Common myeloid progenitor, CD34-positive (primary cell): ENCODE measurements around the gene KRTAP19-6.
"Not testable (repeated sequence)": the region's sequence is repeated elsewhere in the genome, so short reads cannot be mapped to it uniquely, and the experiment has no call there.

Experiments
- CTCF ChIA-PET: fragments of 350-600 bp; sonication (Branson Sonifier 250); formaldehyde crosslinking; loops from one replicate; lab custom pipeline; 2021; ENCODE audit warnings: antibody characterized with exemption; lab: Charles Lee
- POLR2A ChIA-PET: fragments of 350-600 bp; sonication (Branson Sonifier 250); formaldehyde crosslinking; loops from one replicate; lab custom pipeline; 2021; ENCODE audit warnings: antibody characterized with exemption; lab: Charles Lee
- DNase-seq, 3 donors: peaks; one replicate each; pipeline versions ENCODE4 v3.0.0 to v3.0.0-alpha.2; 2013
- H3K27ac ChIP-seq, 2 experiments: 1 replicate in 1 of 2; 2 replicates in 1 of 2; pipeline ENCODE4 v1.7.0; 2013; ENCODE audit warnings: inconsistent platforms in 2 of 2, low read length in 2 of 2, mild to moderate bottlenecking in 2 of 2, low read depth in 1 of 2, moderate library complexity in 1 of 2; ENCODE audit not compliant: severe bottlenecking in 2 of 2, insufficient read depth in 1 of 2, poor library complexity in 1 of 2
- H3K27me3 ChIP-seq, 5 experiments: replicated peaks in 2 of 5; 1 replicate in 3 of 5; 2 replicates in 2 of 5; pipeline versions ENCODE4 v1.6.1 to v1.7.0; 2013; ENCODE audit warnings: low read length in 4 of 5, mild to moderate bottlenecking in 2 of 5, moderate library complexity in 2 of 5, inconsistent platforms in 1 of 5; ENCODE audit not compliant: insufficient read depth in 5 of 5, control insufficient read depth in 4 of 5
- H3K36me3 ChIP-seq, 4 experiments: 1 replicate in 2 of 4; 2 replicates in 2 of 4; pipeline versions ENCODE4 v1.6.1 to v1.7.0; 2013; ENCODE audit warnings: low read length in 3 of 4, control low read depth in 1 of 4, mild to moderate bottlenecking in 1 of 4; ENCODE audit not compliant: control insufficient read depth in 4 of 4, insufficient read depth in 4 of 4
- H3K4me1 ChIP-seq, 4 experiments: 1 replicate in 3 of 4; 2 replicates in 1 of 4; pipeline versions ENCODE4 v1.6.1 to v1.7.1; 2013; ENCODE audit warnings: low read length in 3 of 4, mild to moderate bottlenecking in 3 of 4, control low read depth in 1 of 4, inconsistent platforms in 1 of 4, moderate library complexity in 1 of 4; ENCODE audit not compliant: control insufficient read depth in 4 of 4, insufficient read depth in 4 of 4; ENCODE audit errors: control extremely low read depth in 1 of 4
- H3K4me3 ChIP-seq, 7 experiments: 1 replicate in 4 of 7; 2 replicates in 3 of 7; pipeline versions ENCODE4 v1.5.1 to v1.7.0; 2013; ENCODE audit warnings: mild to moderate bottlenecking in 7 of 7, low read length in 6 of 7, moderate library complexity in 6 of 7, inconsistent platforms in 2 of 7, low read depth in 2 of 7, control low read depth in 1 of 7; ENCODE audit not compliant: insufficient read depth in 4 of 7, control insufficient read depth in 1 of 7; ENCODE audit errors: extremely low read depth in 1 of 7
- H3K9me3 ChIP-seq, 5 experiments: 1 replicate in 4 of 5; 2 replicates in 1 of 5; pipeline versions ENCODE4 v1.6.1 to v1.7.1; 2013; ENCODE audit warnings: low read length in 4 of 5, mild to moderate bottlenecking in 2 of 5, inconsistent platforms in 1 of 5, low read depth in 1 of 5, moderate library complexity in 1 of 5; ENCODE audit not compliant: control insufficient read depth in 4 of 5, insufficient read depth in 2 of 5; ENCODE audit errors: control extremely low read depth in 1 of 5
- WGBS: methylation state at CpG from one replicate; pipeline ENCODE4 v1.1.5; 2013; ENCODE audit not compliant: insufficient coverage; 5-methylcytosine and 5-hydroxymethylcytosine counted together

Gene KRTAP19-6

GRCh38 chr21:30515681-30516080, 26.0 kb downstream of the KRTAP19-6 start:
- no peak overlapping the region for H3K27ac ChIP-seq
- H3K4me1 ChIP-seq: no peaks in the 10 kb centered on the region
- no peaks in the 10 kb centered on the region for H3K36me3 ChIP-seq
- no peaks in the 10 kb centered on the region for H3K27me3 ChIP-seq
- DNase-seq: no peak
- ChIA-PET CTCF (no interaction called here), POLR2A (no interaction called here)
- H3K9me3 ChIP-seq: no peaks in the 10 kb centered on the region
- H3K4me3 ChIP-seq: no peak overlapping the region
- 90% methylated on average over 1 of the region's 1 CpG for WGBS

- H3K9me3 ChIP-seq, H3K27me3 ChIP-seq, POLR2A ChIA-PET, H3K27ac ChIP-seq, DNase-seq, H3K4me1 ChIP-seq, H3K4me3 ChIP-seq, CTCF ChIA-PET, H3K36me3 ChIP-seq: not testable (repeated sequence)
- WGBS: 56% methylated on average over 2 of the region's 4 CpGs
These were observed 36.0 kb downstream of the KRTAP19-6 start for GRCh38 chr21:30505621-30506205.

- Histone ChIP-seq H3K27me3 (no peaks in the 10 kb centered on the region), H3K27ac (no peak within 1 kb of the TSS), H3K9me3 (no peaks in the 10 kb centered on the region), H3K4me1 (no peaks in the 10 kb centered on the region), H3K36me3 (no peaks in the 10 kb centered on the region), H3K4me3 (no peak within 1 kb of the TSS)
- ChIA-PET POLR2A (no interaction called here), CTCF (no interaction called here)
- WGBS: 100% methylated on average over 2 of the region's 6 CpGs
- DNase-seq: no peak
These were observed 39.6 kb downstream of the KRTAP19-6 start, which contains the start of gene KRTAP19-5 for GRCh38 chr21:30502041-30502440. KRTAP19-5 (minus strand) TSS chr21:30502141; CDS start chr21:30502090, 51 bp downstream.

- H3K4me1 ChIP-seq: no peaks in the 10 kb centered on the region
- WGBS: 100% methylated on average over 1 of the region's 4 CpGs
- DNase-seq: no peak
- CTCF ChIA-PET: no interaction called here
- no peaks in the 10 kb centered on the region for H3K9me3 ChIP-seq
- H3K36me3 ChIP-seq: no peaks in the 10 kb centered on the region
- H3K27me3 ChIP-seq: no peaks in the 10 kb centered on the region
- H3K4me3 ChIP-seq: no peak within 1 kb of the TSS
- no peak within 1 kb of the TSS for H3K27ac ChIP-seq
- POLR2A ChIA-PET: no interaction called here
These were observed 44.6 kb downstream of the KRTAP19-6 start, which contains the start of gene KRTAP19-4 for GRCh38 chr21:30497065-30497464. KRTAP19-4 (minus strand) TSS chr21:30497165; CDS start chr21:30497110, 55 bp downstream.

- no peaks in the 10 kb centered on the region for H3K27me3 ChIP-seq
- no peaks in the 10 kb centered on the region for H3K36me3 ChIP-seq
- no peak for DNase-seq
- H3K9me3 ChIP-seq: peaks cover 0 to 3% (median 0%) of the 10 kb centered on the region in 5 experiments
- POLR2A ChIA-PET: no interaction called here
- CTCF ChIA-PET: no interaction called here
- no peak within 1 kb of the TSS for H3K27ac ChIP-seq
- H3K4me3 ChIP-seq: no peak within 1 kb of the TSS
- H3K4me1 ChIP-seq: no peaks in the 10 kb centered on the region
- 80% methylated on average over 1 of the region's 2 CpGs for WGBS
These were observed 49.7 kb downstream of the KRTAP19-6 start, which contains the start of gene KRTAP19-3 for GRCh38 chr21:30491963-30492428. KRTAP19-3 (minus strand) TSS chr21:30492013; CDS start chr21:30491957, 56 bp downstream.
